ENCODE measurements around the gene TADA3.

Gene TADA3

GRCh38 chr3:9754678-9755077 is 37.6 kb downstream of the TADA3 start:
- Histone ChIP-seq H3K27me3 (replicated peaks; ENCODE audit: control insufficient read depth, insufficient read depth, low read length) (no peaks in the 10 kb centered on the region), H3K36me3 (ENCODE audit: control insufficient read depth, insufficient read depth, low read length) (peaks cover 15% of the 10 kb centered on the region), H3K4me3 (replicated peaks; ENCODE audit: low read depth, low read length) (no peak overlapping the region)
- TF ChIP-seq, protein P1, sequence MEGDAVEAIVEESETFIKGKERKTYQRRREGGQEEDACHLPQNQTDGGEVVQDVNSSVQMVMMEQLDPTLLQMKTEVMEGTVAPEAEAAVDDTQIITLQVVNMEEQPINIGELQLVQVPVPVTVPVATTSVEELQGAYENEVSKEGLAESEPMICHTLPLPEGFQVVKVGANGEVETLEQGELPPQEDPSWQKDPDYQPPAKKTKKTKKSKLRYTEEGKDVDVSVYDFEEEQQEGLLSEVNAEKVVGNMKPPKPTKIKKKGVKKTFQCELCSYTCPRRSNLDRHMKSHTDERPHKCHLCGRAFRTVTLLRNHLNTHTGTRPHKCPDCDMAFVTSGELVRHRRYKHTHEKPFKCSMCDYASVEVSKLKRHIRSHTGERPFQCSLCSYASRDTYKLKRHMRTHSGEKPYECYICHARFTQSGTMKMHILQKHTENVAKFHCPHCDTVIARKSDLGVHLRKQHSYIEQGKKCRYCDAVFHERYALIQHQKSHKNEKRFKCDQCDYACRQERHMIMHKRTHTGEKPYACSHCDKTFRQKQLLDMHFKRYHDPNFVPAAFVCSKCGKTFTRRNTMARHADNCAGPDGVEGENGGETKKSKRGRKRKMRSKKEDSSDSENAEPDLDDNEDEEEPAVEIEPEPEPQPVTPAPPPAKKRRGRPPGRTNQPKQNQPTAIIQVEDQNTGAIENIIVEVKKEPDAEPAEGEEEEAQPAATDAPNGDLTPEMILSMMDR (IDR thresholded peaks at IDR 0.05; ENCODE audit: insufficient read depth, low read length, poor library complexity, severe bottlenecking): no peak
- no peak for DNase-seq (ENCODE audit: extremely low read depth, insufficient read length)

DNA sequence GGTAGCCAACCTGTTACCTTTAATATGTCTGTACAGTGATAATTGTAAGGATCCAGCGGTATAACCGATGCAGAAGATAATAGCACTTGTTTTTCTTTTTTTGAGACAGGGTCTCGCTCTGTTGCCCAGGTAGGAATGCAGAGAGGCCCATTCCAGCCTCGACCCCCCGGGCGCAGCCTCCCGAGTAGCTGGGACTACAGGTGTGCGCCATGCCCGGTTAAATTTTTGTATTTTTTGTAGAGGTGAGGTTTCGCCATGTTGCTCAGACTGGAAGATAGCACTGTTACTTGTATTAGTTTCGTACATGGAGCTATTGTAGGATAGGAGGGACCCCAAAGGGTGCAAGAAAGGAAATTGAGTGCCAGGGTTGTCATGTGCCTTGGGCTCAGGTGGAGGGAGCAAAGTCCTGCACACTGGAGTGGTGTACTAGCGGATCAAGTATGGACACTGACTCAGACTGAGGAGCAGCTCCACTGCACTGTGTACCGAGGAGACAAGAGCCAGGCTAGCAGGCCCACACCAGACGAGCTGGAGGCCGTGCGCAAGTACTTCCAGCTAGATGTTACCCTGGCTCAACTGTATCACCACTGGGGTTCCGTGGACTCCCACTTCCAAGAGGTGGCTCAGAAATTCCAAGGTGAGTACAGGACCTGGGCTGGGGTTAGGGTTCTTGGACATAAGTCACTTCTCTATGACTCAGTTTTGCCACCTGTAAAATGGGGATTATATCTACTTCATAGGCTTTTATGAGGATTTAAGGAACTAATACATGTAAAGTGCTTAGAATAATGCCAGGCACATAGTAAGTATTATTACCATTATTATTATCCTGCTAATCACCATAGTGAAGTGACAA is 41.5 kb downstream of the TADA3 start:
- DNase-seq (ENCODE audit: extremely low read depth, insufficient read length): peak; percentile 40
- H3K36me3 ChIP-seq (ENCODE audit: control insufficient read depth, insufficient read depth, low read length): peaks cover 18% of the 10 kb centered on the region
- peak overlapping the region; percentile 86 for H3K4me3 ChIP-seq (replicated peaks; ENCODE audit: low read depth, low read length)
- TF ChIP-seq, protein P1 (IDR thresholded peaks at IDR 0.05; ENCODE audit: insufficient read depth, low read length, poor library complexity, severe bottlenecking): no peak
- H3K27me3 ChIP-seq (replicated peaks; ENCODE audit: control insufficient read depth, insufficient read depth, low read length): no peaks in the 10 kb centered on the region

- Histone ChIP-seq H3K27me3 (replicated peaks; ENCODE audit: control insufficient read depth, insufficient read depth, low read length) (no peaks in the 10 kb centered on the region), H3K4me3 (replicated peaks; ENCODE audit: low read depth, low read length) (peak within 1 kb of the TSS; percentile 86), H3K36me3 (ENCODE audit: control insufficient read depth, insufficient read depth, low read length) (peaks cover 25% of the 10 kb centered on the region)
- DNase-seq (ENCODE audit: extremely low read depth, insufficient read length): peak; percentile 93
- TF ChIP-seq, protein P1 (IDR thresholded peaks at IDR 0.05; ENCODE audit: insufficient read depth, low read length, poor library complexity, severe bottlenecking): no peak
These were observed 42.4 kb downstream of the TADA3 start, which contains the start of gene OGG1 for GRCh38 chr3:9749645-9750555. Gene OGG1 (plus strand): TSS chr3:9749952. CDS start chr3:9750287, 335 bp downstream.

DNA sequence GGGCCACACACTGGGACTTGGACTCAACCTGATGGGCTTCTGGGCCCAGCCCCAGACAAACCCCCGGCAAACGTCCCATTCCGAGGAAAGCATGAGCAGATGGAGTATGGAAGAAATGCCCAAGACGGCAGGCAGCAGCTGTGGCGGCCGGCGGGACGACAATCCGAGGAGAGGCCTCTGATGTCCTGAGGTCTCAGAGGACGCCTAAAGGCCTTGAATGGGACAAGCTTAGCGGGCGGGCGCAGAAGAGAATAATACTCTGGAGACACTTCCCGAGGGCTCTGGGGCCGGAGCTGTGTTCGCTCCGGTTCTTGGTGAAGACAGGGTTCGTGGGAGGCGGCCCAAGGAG is 43.0 kb downstream of the TADA3 start:
- no peak for DNase-seq (ENCODE audit: extremely low read depth, insufficient read length)
- H3K36me3 ChIP-seq (ENCODE audit: control insufficient read depth, insufficient read depth, low read length): peaks cover 26% of the 10 kb centered on the region

DNA sequence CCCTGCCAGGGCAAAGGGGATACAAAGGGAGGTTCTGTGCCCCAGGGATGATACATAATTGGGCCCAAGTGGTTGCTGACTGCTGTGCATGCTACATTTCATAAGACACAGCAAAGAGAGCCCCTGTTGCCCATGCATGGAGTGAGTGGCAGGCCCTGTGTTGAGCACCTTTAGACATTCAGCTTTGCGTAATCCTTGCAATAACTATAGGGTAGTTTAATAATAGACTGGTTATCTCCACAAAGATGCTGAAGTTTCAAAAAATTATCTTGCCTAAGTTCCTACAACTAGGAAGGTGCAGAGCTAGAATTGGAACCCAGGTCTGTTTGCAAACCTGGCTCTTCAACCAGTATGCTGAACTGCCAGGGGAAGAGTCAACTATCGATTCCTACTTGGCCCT is 44.2 kb downstream of the TADA3 start:
- peaks cover 35% of the 10 kb centered on the region for H3K36me3 ChIP-seq (ENCODE audit: control insufficient read depth, insufficient read depth, low read length)
- no peak for DNase-seq (ENCODE audit: extremely low read depth, insufficient read length)
- no peak overlapping the region for H3K4me3 ChIP-seq (replicated peaks; ENCODE audit: low read depth, low read length)
- TF ChIP-seq, protein P1 (IDR thresholded peaks at IDR 0.05; ENCODE audit: insufficient read depth, low read length, poor library complexity, severe bottlenecking): no peak
- no peaks in the 10 kb centered on the region for H3K27me3 ChIP-seq (replicated peaks; ENCODE audit: control insufficient read depth, insufficient read depth, low read length)

More for the DNA sequence above, 43.0 kb downstream of the TADA3 start:
- TF ChIP-seq, protein P1 (IDR thresholded peaks at IDR 0.05; ENCODE audit: insufficient read depth, low read length, poor library complexity, severe bottlenecking): no peak
- Histone ChIP-seq H3K4me3 (replicated peaks; ENCODE audit: low read depth, low read length) (peak overlapping the region; percentile 86), H3K27me3 (replicated peaks; ENCODE audit: control insufficient read depth, insufficient read depth, low read length) (no peaks in the 10 kb centered on the region)

Data from GM06990 (cell line).